HL-60/S4 treated with retinoic acid at 250 ng/mL for 4 days and 3 days (cell line): ENCODE measurements around the gene IL3.
"Not testable (repeated sequence)": the region's sequence is repeated elsewhere in the genome, so short reads cannot be mapped to it uniquely, and the experiment has no call there.

ENCODE experiments used
- in situ Hi-C: fragments of 300-500 bp; cut with MboI; formaldehyde crosslinking; loops from 2 replicates; pipeline ENCODE4 v1.7.0; 2022; ENCODE audit warnings: low sequenced_read_pairs

IL3 gene

DNA sequence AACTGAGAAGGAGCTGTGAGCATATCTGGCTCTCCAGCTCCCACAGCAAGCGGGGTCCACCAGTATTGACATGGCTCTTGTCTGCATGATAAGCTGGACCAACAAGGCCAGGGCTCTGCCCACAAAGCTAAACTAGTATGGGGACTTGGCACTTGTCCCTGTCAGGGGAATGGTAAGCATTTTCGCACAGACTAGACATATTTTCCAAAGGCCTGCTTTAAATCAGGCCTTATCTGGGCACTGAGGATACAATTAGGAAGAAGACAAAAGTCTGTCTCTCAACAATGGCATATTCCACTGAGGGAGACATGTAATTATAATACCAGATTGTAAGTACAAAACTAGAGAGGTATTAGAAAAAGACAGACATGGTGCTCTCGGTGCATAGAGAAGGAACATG lies 45.2 kb downstream of the IL3 start:
- in situ Hi-C loops = no loop called here

DNA sequence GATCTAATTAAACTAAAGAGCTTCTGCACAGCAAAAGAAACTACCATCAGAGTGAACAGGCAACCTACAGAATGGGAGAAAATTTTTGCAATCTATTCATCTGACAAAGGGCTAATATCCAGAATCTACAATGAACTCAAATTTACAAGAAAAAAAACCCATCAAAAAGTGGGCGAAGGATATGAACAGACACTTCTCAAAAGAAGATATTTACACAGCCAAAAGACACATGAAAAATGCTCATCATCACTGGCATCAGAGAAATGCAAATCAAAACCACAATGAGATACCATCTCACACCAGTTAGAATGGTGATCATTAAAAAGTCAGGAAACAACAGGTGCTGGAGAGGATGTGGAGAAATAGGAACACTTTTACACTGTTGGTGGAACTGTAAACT lies 48.0 kb downstream of the IL3 start:
- in situ Hi-C loops = not testable (repeated sequence)

DNA sequence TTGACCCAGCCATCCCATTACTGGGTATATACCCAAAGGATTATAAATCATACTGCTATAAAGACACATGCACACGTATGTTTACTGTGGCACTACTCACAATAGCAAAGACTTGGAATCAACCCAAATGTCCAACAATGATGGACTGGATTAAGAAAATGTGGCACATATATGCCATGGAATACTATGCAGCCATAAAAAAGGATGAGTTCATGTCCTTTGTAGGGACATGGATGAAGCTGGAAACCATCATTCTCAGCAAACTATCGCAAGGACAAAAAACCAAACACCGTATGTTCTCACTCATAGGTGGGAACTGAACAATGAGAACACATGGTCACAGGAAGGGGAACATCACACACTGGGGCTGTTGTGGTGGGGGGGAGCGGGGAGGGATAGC lies 48.5 kb downstream of the IL3 start:
- in situ Hi-C loops = not testable (repeated sequence)

DNA sequence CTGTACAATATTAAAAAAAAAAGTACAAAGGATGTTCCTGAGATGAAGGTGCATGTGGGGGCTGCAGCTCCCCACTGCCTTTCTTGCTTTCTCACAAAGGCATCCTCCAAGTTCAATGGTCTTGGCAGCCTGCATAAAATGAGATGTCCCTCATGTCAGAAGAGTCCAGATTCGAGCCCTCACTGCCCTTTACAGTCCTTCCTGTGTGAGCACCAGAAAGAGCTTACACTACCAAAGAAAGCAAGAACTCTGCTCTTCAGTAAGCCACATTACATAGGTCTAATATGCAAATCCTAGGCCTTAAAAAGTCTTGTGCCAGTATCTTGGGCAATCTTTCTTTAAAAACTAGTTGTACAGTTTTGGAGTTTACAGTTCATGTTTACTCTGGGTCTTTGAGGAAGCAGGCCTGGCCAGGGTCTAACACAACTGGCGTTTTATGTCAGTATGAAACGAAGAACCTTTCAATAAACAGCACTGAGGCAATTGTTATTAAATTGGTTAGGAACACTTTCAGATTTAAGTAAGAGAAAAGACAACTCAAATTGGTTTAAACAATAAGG lies 49.1 kb downstream of the IL3 start:
- in situ Hi-C loops = no loop called here

DNA sequence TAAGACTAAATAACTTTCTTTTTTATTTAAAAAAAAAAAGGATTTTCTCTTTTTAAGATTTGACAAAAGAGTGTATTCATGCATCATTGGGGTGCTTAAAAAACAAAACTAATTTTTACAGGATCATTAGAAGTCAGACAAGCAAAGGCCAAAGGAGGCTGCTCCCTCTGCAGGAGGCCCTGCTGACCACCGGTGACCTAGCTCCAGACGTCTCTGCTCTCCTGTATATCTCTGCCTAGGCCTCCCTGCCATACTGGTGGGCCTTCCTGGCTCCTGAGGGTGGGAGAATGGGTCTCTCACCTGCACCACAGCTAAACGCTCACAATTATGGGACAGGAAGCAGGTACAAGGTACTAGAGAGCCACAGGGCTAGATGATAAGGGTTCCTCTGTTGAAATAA lies 49.7 kb downstream of the IL3 start:
- in situ Hi-C loops = no loop called here

DNA sequence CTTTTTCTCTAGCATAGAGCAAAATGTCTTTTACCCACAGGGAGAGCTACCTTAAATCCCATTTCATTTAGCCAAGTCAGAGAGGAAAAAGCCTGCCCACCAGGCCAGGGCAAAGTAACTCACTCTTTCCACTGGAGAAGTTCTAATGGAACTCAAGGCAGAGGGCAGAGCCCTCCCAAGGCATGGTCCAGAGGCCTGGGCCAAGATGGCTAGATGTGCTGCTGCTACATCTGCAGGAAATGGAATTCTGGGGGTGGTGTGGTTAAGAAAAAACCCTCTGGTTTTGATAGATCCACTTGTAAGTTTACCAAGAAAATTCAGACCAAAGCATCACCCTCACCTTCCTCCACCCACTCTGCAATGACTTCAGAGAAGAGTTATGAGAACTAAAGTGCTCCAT lies 50.5 kb downstream of the IL3 start:
- in situ Hi-C loops = no loop called here

DNA sequence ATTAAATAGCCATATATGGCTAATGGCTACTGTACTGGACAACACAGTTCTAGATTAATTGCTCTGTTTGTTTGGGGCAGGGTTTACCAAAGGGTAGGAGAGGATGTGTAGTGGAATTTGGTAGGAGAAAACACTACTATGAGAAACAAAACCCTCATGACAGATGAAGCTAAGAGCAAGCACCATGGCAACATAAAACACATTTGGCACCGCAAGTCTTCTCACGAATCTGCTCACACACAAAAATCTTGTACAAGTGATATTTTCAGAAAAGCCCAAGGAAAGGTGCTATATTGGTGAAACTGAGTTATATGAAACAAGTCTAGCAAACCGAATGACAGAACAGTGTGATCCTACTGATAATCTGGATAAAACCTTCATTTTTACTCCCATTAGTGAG lies 51.7 kb downstream of the IL3 start:
- in situ Hi-C loops = no loop called here
